Measurements from ENCODE around the gene VPS18. TPM values are rescaled to one million over a fixed set of nuclear protein-coding genes. Genes with fewer than 3 reads are reported as not detected.

Gene VPS18
- total RNA-seq, 1 donor from 2014 or later, result 21.3 TPM

GRCh38 chr15:40926659-40927494 is 32.6 kb downstream of the VPS18 start:
- peaks cover 67% of the 10 kb centered on the region for H3K27me3 ChIP-seq (ENCODE audit: low read depth)
- peaks cover 5% of the 10 kb centered on the region for H3K36me3 ChIP-seq
- H3K9me3 ChIP-seq (replicated peaks), result no peaks in the 10 kb centered on the region
- intact Hi-C loops (cut with micrococcal nuclease), result no loop called here
- DNase-seq, result no peak
- peaks cover 72% of the 10 kb centered on the region for H3K4me1 ChIP-seq
- no peak for TF ChIP-seq CTCF (IDR thresholded peaks at IDR 0.05; ENCODE audit: borderline replicate concordance)
- H3K4me3 ChIP-seq, result peak overlapping the region; percentile 77
- peak overlapping the region; percentile 92 for H3K27ac ChIP-seq (replicated peaks)

GRCh38 chr15:40927495-40927872 is 33.2 kb downstream of the VPS18 start:
- intact Hi-C loops (cut with micrococcal nuclease), result no loop called here

GRCh38 chr15:40927873-40928806 is 33.9 kb downstream of the VPS18 start:
- intact Hi-C loops (cut with micrococcal nuclease), result no loop called here
- no peaks in the 10 kb centered on the region for H3K9me3 ChIP-seq (replicated peaks)
- peaks cover 77% of the 10 kb centered on the region for H3K4me1 ChIP-seq
- H3K27me3 ChIP-seq (ENCODE audit: low read depth), result peaks cover 72% of the 10 kb centered on the region
- no peak for DNase-seq
- peaks cover 17% of the 10 kb centered on the region for H3K36me3 ChIP-seq
- peak overlapping the region; percentile 77 for H3K4me3 ChIP-seq
- H3K27ac ChIP-seq (replicated peaks), result peak overlapping the region; percentile 92
- no peak for TF ChIP-seq CTCF (IDR thresholded peaks at IDR 0.05; ENCODE audit: borderline replicate concordance)

More at GRCh38 chr15:40927495-40927872, 33.2 kb downstream of the VPS18 start:
- peak overlapping the region; percentile 92 for H3K27ac ChIP-seq (replicated peaks)
- peaks cover 72% of the 10 kb centered on the region for H3K27me3 ChIP-seq (ENCODE audit: low read depth)
- peaks cover 10% of the 10 kb centered on the region for H3K36me3 ChIP-seq
- no peaks in the 10 kb centered on the region for H3K9me3 ChIP-seq (replicated peaks)
- DNase-seq, result no peak
- peaks cover 74% of the 10 kb centered on the region for H3K4me1 ChIP-seq
- H3K4me3 ChIP-seq, result peak overlapping the region; percentile 77
- no peak for TF ChIP-seq CTCF (IDR thresholded peaks at IDR 0.05; ENCODE audit: borderline replicate concordance)

- Histone ChIP-seq H3K27ac (replicated peaks) (peak within 1 kb of the TSS; percentile 92), H3K36me3 (peaks cover 17% of the 10 kb centered on the region), H3K4me1 (peaks cover 86% of the 10 kb centered on the region), H3K27me3 (ENCODE audit: low read depth) (peaks cover 72% of the 10 kb centered on the region), H3K9me3 (replicated peaks) (no peaks in the 10 kb centered on the region), H3K4me3 (peak within 1 kb of the TSS; percentile 77)
- TF ChIP-seq CTCF (IDR thresholded peaks at IDR 0.05; ENCODE audit: borderline replicate concordance), result peak; percentile 21
- DNase-seq, result peak; percentile 67
- intact Hi-C loops (cut with micrococcal nuclease), result no loop called here
Measured at GRCh38 chr15:40928821-40929659, 34.8 kb downstream of the VPS18 start, which contains the start of gene DLL4. TSS of gene DLL4 (plus strand) at chr15:40929340. CDS start at chr15:40929669, 329 bp downstream.

Data from left ventricle myocardium inferior (tissue), 1 donor.